NB4 (cell line): ENCODE results near the gene MYBPC2.

Experiments
- CTCF ChIP-seq: IDR thresholded peaks from one replicate; pipeline ENCODE4 v1.5.1; 2012; ENCODE audit warnings: low read depth, low read length
- MAX ChIP-seq: IDR thresholded peaks from 2 replicates; pipeline ENCODE4 v1.6.1; 2011; ENCODE audit warnings: low read depth, low read length
- POLR2A ChIP-seq: IDR thresholded peaks from 2 replicates; pipeline ENCODE4 v1.6.1; 2011; ENCODE audit warnings: mild to moderate bottlenecking; ENCODE audit not compliant: insufficient read length; ENCODE audit errors: extremely low read depth

GRCh38 chr19:50444059-50444458 lies 11.4 kb downstream of the MYBPC2 start:
- TF ChIP-seq CTCF, result no peak
- no peak for TF ChIP-seq POLR2A
- no peak for TF ChIP-seq MAX
